Astrocyte (in vitro differentiated cells and primary cell): ENCODE data around the gene SYNGR4.

Source experiments
- EZH2 ChIP-seq: IDR thresholded peaks from 2 replicates; pipeline ENCODE4 v1.6.1; 2012; ENCODE audit warnings: mild to moderate bottlenecking, low read length, inconsistent platforms; ENCODE audit not compliant: insufficient read depth
- TF ChIP-seq, protein P1 (sequence below): IDR thresholded peaks from 2 replicates; pipeline ENCODE4 v1.5.1; 2011; ENCODE audit warnings: low read depth, mild to moderate bottlenecking, inconsistent platforms, low read length, moderate library complexity; ENCODE audit not compliant: insufficient read depth

GRCh38 chr19:48344892-48345291 lies 19.3 kb upstream of the SYNGR4 start:
- TF ChIP-seq, protein P1, sequence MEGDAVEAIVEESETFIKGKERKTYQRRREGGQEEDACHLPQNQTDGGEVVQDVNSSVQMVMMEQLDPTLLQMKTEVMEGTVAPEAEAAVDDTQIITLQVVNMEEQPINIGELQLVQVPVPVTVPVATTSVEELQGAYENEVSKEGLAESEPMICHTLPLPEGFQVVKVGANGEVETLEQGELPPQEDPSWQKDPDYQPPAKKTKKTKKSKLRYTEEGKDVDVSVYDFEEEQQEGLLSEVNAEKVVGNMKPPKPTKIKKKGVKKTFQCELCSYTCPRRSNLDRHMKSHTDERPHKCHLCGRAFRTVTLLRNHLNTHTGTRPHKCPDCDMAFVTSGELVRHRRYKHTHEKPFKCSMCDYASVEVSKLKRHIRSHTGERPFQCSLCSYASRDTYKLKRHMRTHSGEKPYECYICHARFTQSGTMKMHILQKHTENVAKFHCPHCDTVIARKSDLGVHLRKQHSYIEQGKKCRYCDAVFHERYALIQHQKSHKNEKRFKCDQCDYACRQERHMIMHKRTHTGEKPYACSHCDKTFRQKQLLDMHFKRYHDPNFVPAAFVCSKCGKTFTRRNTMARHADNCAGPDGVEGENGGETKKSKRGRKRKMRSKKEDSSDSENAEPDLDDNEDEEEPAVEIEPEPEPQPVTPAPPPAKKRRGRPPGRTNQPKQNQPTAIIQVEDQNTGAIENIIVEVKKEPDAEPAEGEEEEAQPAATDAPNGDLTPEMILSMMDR, result no peak
- no peak for TF ChIP-seq EZH2
